Esophagus squamous epithelium (tissue), 4 donors: ENCODE results near the gene CD244.
"Not testable (repeated sequence)": the region's sequence is repeated elsewhere in the genome, so short reads cannot be mapped to it uniquely, and the experiment has no call there.

ENCODE experiments used
- CTCF ChIP-seq, 6 experiments: fragments of 450-650 bp in 4 of 6; fragments of 200-600 bp in 2 of 6; sonication (generic) in 2 of 6; IDR thresholded peaks; one replicate each; pipeline ENCODE4 v1.5.1; 2016 to 2019; ENCODE audit warnings: antibody characterized with exemption in 6 of 6, mild to moderate bottlenecking in 4 of 6, moderate library complexity in 4 of 6
- POLR2A ChIP-seq, 4 donors: fragments of 450-650 bp; IDR thresholded peaks; one replicate each; pipeline ENCODE4 v1.6.1; 2017; ENCODE audit warnings: antibody characterized with exemption in 4 of 4, mild to moderate bottlenecking in 4 of 4, moderate library complexity in 3 of 4

GRCh38 chr1:160902251-160902650 is 39.6 kb upstream of the CD244 start:
- not testable (repeated sequence) for TF ChIP-seq CTCF, POLR2A (IDR thresholded peaks at IDR 0.05)
